OCI-LY7 (cell line): ENCODE measurements around the gene RIT2. TPM values are rescaled to one million over a fixed set of nuclear protein-coding genes. Genes with fewer than 3 reads are reported as not detected.

Experiments used
- BruUV-seq: library from RNA; stranded (reverse); fragments of 400-500 nt; replicated peaks from 2 replicates; lab custom pipeline; 2021; lab: Mats Ljungman, UMichigan
- CTCF ChIA-PET: fragments of 300-600 bp; sonication (Branson Sonifier 250); formaldehyde crosslinking; loops from one replicate; lab custom pipeline; 2022; ENCODE audit warnings: antibody characterized with exemption; ENCODE audit not compliant: unreplicated experiment; lab: Charles Lee
- POLR2A ChIA-PET: fragments of 300-600 bp; sonication (Branson Sonifier 250); formaldehyde crosslinking; loops from one replicate; lab custom pipeline; 2022; ENCODE audit warnings: antibody characterized with exemption; lab: Charles Lee
- DNase-seq: peaks from one replicate; pipeline ENCODE4 v3.0.0-alpha.2; 2015; ENCODE audit warnings: low spot score
- H2AFZ ChIP-seq: fragments of 200-600 bp; sonication (generic), shearing (Covaris generic); 2 replicates; pipeline ENCODE4 v1.6.1; 2014; ENCODE audit warnings: mild to moderate bottlenecking, antibody characterized with exemption, low read length, moderate library complexity
- H3K27ac ChIP-seq: fragments of 200-600 bp; sonication (generic); 2 replicates; pipeline ENCODE4 v1.5.1; 2014; ENCODE audit warnings: mixed run types, low read depth, mild to moderate bottlenecking, moderate library complexity, low read length, inconsistent platforms; ENCODE audit not compliant: poor library complexity, severe bottlenecking
- H3K36me3 ChIP-seq: fragments of 200-600 bp; sonication (generic); 2 replicates; pipeline ENCODE4 v1.6.1; 2014; ENCODE audit warnings: mild to moderate bottlenecking, antibody characterized with exemption, low read length, moderate library complexity, mixed read lengths; ENCODE audit not compliant: insufficient read depth
- H3K4me1 ChIP-seq: fragments of 200-600 bp; sonication (generic); 2 replicates; pipeline ENCODE4 v1.5.1; 2014; ENCODE audit warnings: mild to moderate bottlenecking, low read length; ENCODE audit not compliant: insufficient read depth, poor library complexity, severe bottlenecking
- H3K4me2 ChIP-seq: fragments of 200-600 bp; sonication (generic); 2 replicates; pipeline ENCODE4 v1.6.1; 2014; ENCODE audit warnings: mild to moderate bottlenecking, low read length
- H3K4me3 ChIP-seq: fragments of 200-600 bp; sonication (generic); 2 replicates; pipeline ENCODE4 v1.5.1; 2014; ENCODE audit warnings: mild to moderate bottlenecking, low read depth, low read length; ENCODE audit not compliant: poor library complexity, severe bottlenecking
- H3K79me2 ChIP-seq: fragments of 200-600 bp; sonication (generic); 2 replicates; pipeline ENCODE4 v1.6.1; 2016; ENCODE audit warnings: low read depth, mild to moderate bottlenecking, low read length, moderate library complexity, mixed read lengths; ENCODE audit not compliant: insufficient read depth
- H3K9me2 ChIP-seq: fragments of 200-600 bp; sonication (generic); 2 replicates; pipeline ENCODE4 v1.6.1; 2016; ENCODE audit warnings: mild to moderate bottlenecking, low read length, mixed read lengths; ENCODE audit not compliant: insufficient read depth
- H3K9me3 ChIP-seq: fragments of 200-600 bp; sonication (generic); 2 replicates; pipeline ENCODE4 v1.6.1; 2014; ENCODE audit warnings: mild to moderate bottlenecking, mixed run types, low read length, mixed read lengths
- H4K20me1 ChIP-seq: fragments of 200-600 bp; sonication (generic); 2 replicates; pipeline ENCODE4 v1.6.1; 2014; ENCODE audit warnings: mild to moderate bottlenecking, antibody characterized with exemption, low read length, moderate library complexity, mixed read lengths; ENCODE audit not compliant: insufficient read depth
- CTCF ChIP-seq: fragments of 200-600 bp; sonication (generic); conservative IDR thresholded peaks from 2 replicates; pipeline ENCODE4 v1.5.1; 2014; ENCODE audit warnings: mild to moderate bottlenecking, antibody characterized with exemption, low read length, moderate library complexity, mixed read lengths
- EZH2phosphoT487 ChIP-seq: fragments of 200-600 bp; sonication (generic); IDR thresholded peaks from 2 replicates; pipeline ENCODE4 v1.6.1; 2018; ENCODE audit warnings: low read depth, borderline replicate concordance, mild to moderate bottlenecking, mixed run types, antibody characterized with exemption, low read length, moderate library complexity, mixed read lengths
- intact Hi-C: fragments of 100-400 bp; cut with micrococcal nuclease; formaldehyde crosslinking; loops from one replicate; pipeline ENCODE4 v1.10.0; 2022; ENCODE audit not compliant: unreplicated experiment
- total RNA-seq, 2 experiments: library from RNA; depleted of rRNA in 1 of 2; stranded (reverse); fragments of >200 nt in 1 of 2; shearing (Covaris generic) in 1 of 2; gene quantifications; 2 replicates each; pipeline ENCODE4 v1.2.3, GENCODE V29; 2014 to 2022

The RIT2 gene
- total RNA-seq, 2 experiments from 2014 or later, result not detected

DNA sequence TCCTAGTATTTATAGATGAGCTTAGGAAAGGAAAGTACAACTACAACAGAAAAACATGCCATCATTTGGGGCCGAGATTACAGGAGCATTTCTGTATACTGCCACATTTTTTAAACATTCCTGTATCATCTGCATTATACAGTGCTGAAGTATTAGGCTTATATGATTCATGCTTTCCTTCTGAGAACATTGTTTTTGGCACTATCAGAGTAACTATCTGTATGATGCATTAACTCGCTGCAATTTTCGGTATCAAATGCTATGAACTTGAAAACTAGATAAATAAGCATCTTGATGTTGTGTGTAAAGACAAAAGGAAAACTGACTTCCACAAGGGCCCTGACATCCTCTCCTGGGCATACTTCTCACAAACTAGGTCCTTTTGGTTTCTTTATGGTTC is 102.0 kb downstream of the RIT2 start:
- no peak for DNase-seq
- BruUV-seq, result no TSS peak
- Histone ChIP-seq H3K4me2 (no peak overlapping the region), H2AFZ (no peak overlapping the region), H3K9me2 (no peaks in the 10 kb centered on the region), H3K36me3 (no peaks in the 10 kb centered on the region), H3K9me3 (no peaks in the 10 kb centered on the region), H3K4me1 (no peaks in the 10 kb centered on the region), H3K4me3 (no peak overlapping the region), H4K20me1 (no peaks in the 10 kb centered on the region), H3K27ac (no peak overlapping the region), H3K79me2 (no peaks in the 10 kb centered on the region)
- POLR2A ChIA-PET, result no interaction called here
- CTCF ChIA-PET, result no interaction called here
- TF ChIP-seq EZH2phosphoT487, result no peak
- no peak for TF ChIP-seq CTCF
- intact Hi-C loops, result no loop called here

DNA sequence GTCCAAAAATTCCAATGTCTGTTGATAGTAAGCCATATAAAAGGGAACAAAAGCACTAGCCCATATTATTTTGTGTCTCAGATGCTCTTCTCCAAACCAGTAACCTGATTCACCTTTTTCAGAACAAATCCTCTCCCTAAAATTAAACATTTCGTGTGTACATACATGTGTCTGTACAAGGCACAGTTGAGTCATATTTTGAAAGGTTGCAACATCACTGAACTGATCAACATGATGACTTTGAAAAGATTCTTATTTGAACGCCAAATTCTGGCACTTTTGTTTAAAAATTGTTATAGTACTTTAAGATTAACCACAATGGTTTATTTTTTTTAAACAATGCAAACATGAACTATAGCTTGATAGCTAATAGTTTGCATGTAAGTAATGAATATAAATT is 102.5 kb downstream of the RIT2 start:
- Histone ChIP-seq H3K4me1 (no peaks in the 10 kb centered on the region), H3K36me3 (no peaks in the 10 kb centered on the region), H3K9me2 (no peaks in the 10 kb centered on the region), H3K79me2 (no peaks in the 10 kb centered on the region), H3K4me3 (no peak overlapping the region), H3K4me2 (no peak overlapping the region), H2AFZ (no peak overlapping the region), H3K9me3 (no peaks in the 10 kb centered on the region), H3K27ac (no peak overlapping the region), H4K20me1 (no peaks in the 10 kb centered on the region)
- TF ChIP-seq EZH2phosphoT487 (no peak), CTCF (no peak)
- no peak for DNase-seq
- ChIA-PET CTCF (no interaction called here), POLR2A (no interaction called here)
- intact Hi-C loops, result no loop called here
- no TSS peak for BruUV-seq

DNA sequence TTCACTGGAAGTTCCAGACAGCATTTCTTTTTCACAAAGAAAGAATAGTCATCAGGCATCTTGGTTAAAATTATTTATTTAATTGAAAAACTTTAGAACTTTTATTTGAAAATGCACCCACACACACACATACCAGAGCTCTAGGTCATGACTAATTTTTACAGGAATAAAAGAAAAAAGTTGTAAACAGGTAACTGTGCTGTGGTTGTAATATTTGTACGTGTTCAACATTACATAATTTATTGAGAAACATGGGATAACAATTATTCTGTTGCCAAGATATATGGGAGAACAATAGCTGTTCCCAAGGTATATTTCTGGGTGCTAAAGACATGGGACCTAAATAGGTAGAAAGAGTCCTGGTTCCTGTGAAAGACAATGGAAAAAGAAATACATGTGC is 104.9 kb downstream of the RIT2 start:
- no peak overlapping the region for H3K4me2 ChIP-seq
- H4K20me1 ChIP-seq, result no peaks in the 10 kb centered on the region
- CTCF ChIA-PET, result no interaction called here
- H3K36me3 ChIP-seq, result no peaks in the 10 kb centered on the region
- no peak overlapping the region for H2AFZ ChIP-seq
- POLR2A ChIA-PET, result no interaction called here
- no peaks in the 10 kb centered on the region for H3K4me1 ChIP-seq
- H3K27ac ChIP-seq, result no peak overlapping the region
- no peak overlapping the region for H3K4me3 ChIP-seq
- no peak for DNase-seq
- no peaks in the 10 kb centered on the region for H3K9me3 ChIP-seq
- no TSS peak for BruUV-seq
- H3K79me2 ChIP-seq, result no peaks in the 10 kb centered on the region
- no peaks in the 10 kb centered on the region for H3K9me2 ChIP-seq
- TF ChIP-seq CTCF (no peak), EZH2phosphoT487 (no peak)
- intact Hi-C loops, result no loop called here
